NCI-H446 treated with DMSO at 0.1 percent for 48 hours (cell line): ENCODE data around the gene HMX1.

Experiments used
- DNase-seq: peaks from one replicate; lab custom pipeline; 2025; lab: John Stamatoyannopoulos, UW

HMX1 gene

DNA sequence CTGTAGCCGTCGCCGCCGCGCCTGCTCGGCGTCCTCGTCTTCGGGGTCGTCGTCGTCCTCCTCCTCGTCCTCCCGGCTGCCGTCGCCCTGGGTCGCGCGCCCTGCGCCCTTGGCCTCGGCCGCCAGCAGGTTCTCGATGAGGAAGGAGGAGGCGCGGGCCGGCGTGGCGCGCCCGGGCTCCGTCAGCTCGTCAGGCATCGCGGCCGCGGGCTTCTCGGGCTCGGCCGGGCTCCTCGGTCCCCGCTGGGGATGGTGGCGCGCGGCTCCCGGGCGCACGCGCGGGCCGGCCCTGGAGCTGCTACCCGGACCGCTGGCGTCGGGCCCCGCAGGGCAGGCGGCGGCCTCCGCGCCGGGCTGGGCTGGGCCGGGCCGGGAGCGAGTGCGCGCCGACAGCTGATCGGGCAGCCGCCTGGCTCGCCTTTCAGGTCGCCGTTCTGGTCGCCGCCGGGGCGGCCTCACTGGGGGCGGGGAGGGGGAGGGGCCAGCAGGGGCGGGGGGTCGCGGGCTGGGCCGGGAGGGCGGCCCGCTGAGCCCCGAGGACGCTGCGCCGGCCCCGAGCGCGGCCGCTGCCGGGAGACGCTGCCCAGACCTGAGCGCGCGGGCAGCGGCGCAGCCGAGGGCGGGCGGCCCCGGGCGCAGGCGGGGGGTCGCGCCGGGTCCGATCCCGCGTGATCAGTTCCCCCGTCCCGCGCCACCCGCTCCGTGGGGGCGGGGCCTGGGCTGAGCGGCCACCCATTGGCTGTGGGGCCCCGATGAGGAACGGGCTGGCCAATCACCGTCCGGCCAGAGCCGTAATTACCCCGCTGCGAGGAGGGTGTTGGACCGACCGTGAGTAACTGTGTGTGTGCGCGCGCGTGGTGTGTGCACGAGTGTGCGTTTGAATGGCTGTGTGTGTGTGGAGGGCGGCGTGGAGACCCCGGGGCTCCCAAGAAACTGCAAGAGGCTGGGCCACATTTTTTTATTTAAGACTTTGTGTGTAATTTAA is at the start of gene HMX1:
HMX1 (minus strand) TSS at position 423 of the 985 bp plus-strand sequence; CDS start at position 198, 225 bp downstream.
- DNase-seq, result no peak

- no peak for DNase-seq
These were observed 49.3 kb upstream of the HMX1 start for GRCh38 chr4:8920969-8921368.

- DNase-seq, result no peak
These were observed 48.8 kb upstream of the HMX1 start for GRCh38 chr4:8920289-8920965.

- no peak for DNase-seq
These were observed 48.1 kb upstream of the HMX1 start for GRCh38 chr4:8919651-8920288.

GRCh38 chr4:8917868-8918783 is 46.5 kb upstream of the HMX1 start:
- no peak for DNase-seq

GRCh38 chr4:8917321-8917811 is 45.7 kb upstream of the HMX1 start:
- DNase-seq, result no peak

DNA sequence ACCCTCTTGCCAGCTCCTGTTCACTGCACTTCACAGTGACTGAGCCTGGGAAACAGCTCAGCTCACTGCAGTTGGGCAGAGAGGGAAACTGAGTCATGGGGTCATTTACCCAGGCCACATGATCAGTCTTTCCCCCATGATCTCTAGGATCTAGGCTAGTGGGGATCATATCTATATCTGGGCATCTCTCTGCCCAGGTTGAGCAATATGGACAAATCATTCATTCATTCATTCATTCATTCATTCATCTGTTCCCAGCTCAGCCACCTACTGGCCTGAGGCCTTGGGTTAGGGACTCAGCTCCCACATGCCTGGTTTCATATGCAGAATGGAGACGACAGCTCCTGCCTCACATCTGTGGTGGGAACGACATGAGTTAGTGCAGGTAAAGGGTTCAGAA is 45.3 kb upstream of the HMX1 start:
- DNase-seq, result no peak

- DNase-seq, result no peak
These were observed 44.8 kb upstream of the HMX1 start for GRCh38 chr4:8916351-8916885.

GRCh38 chr4:8915201-8916200 is 43.9 kb upstream of the HMX1 start:
- DNase-seq, result no peak

GRCh38 chr4:8914461-8915171 is 43.0 kb upstream of the HMX1 start:
- DNase-seq, result no peak

DNA sequence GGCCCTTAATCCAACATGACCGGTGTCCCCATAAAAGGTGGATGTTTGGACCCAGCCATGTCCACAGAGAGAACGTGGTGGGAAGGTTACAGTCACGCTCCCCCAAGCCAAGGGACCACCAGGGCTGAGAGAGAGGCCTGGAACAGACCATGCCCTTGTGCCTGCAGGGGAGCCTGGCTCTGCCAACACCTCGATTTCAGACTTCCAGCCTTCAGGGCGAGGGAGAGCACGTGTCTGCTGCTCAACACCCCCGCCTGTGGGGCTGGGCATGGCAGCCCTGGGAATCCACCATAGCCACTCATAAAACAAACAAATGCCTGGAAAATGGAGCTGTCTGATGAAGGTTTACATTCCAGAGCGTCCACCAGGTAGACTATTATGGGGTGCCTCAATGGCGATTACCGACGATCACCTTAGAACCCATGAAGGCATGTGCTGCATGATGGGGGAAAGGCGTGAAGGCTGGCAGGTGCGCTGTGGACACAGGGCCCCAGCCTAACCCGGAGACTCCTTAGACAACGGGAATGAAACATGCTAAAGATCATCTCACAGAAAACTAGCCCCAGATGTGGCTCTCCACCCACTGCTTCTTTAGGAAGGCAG is 42.3 kb upstream of the HMX1 start:
- DNase-seq, result no peak

- DNase-seq, result no peak
These were observed 41.6 kb upstream of the HMX1 start for GRCh38 chr4:8913121-8913857.

DNA sequence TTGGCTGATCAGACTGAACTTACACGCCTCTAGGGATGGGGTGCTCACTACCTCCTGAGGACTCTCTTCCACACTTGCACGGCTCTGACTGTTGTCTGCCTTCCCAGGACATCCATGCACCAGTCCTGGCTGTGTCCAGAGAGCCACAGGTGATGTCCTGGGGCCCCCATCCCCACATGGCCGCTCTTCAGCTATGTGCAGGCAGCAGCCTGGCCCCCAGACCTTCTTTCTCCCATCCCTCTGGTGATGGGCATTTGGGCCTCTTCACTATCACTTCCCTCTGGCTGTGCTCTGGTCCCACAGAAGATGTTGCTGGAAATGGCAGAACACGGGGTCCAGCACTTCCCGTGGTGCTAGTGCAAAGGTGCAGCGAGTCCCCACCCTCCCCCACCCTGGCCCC is 40.9 kb upstream of the HMX1 start:
- DNase-seq, result no peak

DNA sequence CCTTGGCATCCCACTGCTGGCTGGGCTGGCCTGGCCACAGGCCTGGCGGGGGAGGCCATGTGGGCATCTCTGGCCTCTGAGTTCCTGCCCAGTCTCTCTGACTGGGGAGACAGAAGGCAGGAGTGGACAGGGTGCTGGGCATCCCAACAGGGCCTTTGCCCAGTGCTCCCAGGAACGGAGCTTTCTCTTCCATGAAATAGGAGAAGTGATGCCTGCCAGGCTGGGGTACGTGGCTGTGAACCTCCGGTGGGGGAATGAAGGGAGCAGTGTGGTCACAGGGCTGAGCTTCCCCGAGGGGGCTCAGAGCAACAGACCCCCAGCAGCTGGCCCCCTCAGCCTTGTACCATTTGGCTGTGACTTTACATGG is 40.4 kb upstream of the HMX1 start:
- DNase-seq, result no peak

DNA sequence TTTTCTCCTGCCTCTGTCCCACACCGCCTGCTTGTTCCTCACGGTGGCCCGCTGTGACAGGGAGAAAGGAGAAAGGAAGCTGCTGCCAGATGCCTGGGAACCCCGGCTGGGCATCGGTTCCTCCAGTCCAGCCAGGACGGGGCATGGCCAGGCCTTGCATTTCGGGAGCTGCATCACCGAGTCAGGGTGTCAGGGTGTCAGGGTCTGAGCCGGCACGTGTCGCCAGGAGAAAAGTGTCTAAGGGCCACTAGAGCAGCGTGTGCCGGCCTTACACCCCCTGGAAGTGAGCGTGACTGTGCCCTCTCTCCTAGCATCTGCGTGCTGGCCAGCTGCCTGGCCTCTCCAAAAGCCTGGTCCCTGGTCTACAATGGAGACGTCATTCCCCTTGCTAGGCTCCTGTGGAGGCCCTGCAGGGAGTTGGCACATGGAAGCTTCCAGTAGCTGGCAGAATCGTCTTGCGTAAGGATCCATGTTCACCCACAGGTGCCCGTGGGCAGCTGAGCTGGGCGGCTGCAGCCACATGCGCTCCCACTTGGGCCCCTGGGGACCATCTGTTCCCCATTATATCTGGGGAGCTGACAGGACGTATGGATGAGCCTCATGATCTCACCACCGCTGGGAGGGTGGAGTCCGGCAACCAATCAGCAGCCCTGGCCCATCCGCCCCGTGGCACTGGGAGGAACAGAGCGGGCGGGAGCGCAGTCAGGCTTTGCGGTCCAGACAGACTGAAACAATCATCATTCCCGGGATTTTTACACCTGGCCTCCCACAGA is 39.9 kb upstream of the HMX1 start:
- DNase-seq, result no peak

- DNase-seq, result no peak
These were observed 39.2 kb upstream of the HMX1 start for GRCh38 chr4:8910822-8911315.
